K562 (cell line): ENCODE data around the gene ALDH3A2. TPM values are rescaled to one million over a fixed set of nuclear protein-coding genes. Genes with fewer than 3 reads are reported as not detected.

Experiments used
- ATAC-seq: fragments of 200-7000 bp; cut with Tn5 transposase; 3 replicates; pipeline ENCODE4 v1.9.1; 2020; ENCODE audit warnings: moderate library complexity
- BruUV-seq: library from RNA; stranded (reverse); fragments of 400-500 nt; replicated peaks from 2 replicates; lab custom pipeline; 2021; lab: Mats Ljungman, UMichigan
- CTCF ChIA-PET: fragments of 300-600 bp; formaldehyde crosslinking; extraction: SDS; loops from one replicate; lab custom pipeline; 2021; ENCODE audit warnings: low intra/inter-chr PET ratio; lab: Yijun Ruan, JAX
- POLR2A ChIA-PET: fragments of 300-600, 350-650 bp; sonication (Branson Sonifier 250); formaldehyde crosslinking; extraction: SDS; loops from one replicate; lab custom pipeline; 2021; ENCODE audit warnings: antibody characterized with exemption, inconsistent platforms; lab: Yijun Ruan, JAX
- DNase-seq, 4 experiments: peaks; one replicate each; pipeline versions ENCODE4 v3.0.0 to v3.0.0-alpha.2; 2011 to 2018; ENCODE audit warnings: low spot score in 3 of 4, mixed read lengths in 3 of 4; ENCODE audit errors: extremely low read depth in 1 of 4
- FAIRE-seq: peaks from 2 replicates; lab custom pipeline; 2011; peaks lifted over from hg19 to GRCh38; lab: Jason Lieb, UNC
- H2AFZ ChIP-seq: 2 replicates; pipeline ENCODE4 v1.6.0; 2011; ENCODE audit warnings: low read depth, low read length, control low read depth, inconsistent platforms
- H3K27ac ChIP-seq: fragments of 200-600 bp; 3 replicates; pipeline ENCODE4 v1.8.0; 2011; ENCODE audit warnings: low read depth, mild to moderate bottlenecking, control low read depth, inconsistent platforms, low read length, moderate library complexity, mixed read lengths; ENCODE audit errors: extremely low read depth
- H3K27me3 ChIP-seq, 2 experiments: fragments of 300-600 bp in 1 of 2; 2 replicates in 1 of 2; 3 replicates in 1 of 2; pipeline versions ENCODE4 v1.6.0 to v1.8.0; 2011; ENCODE audit warnings: inconsistent platforms in 2 of 2, low read length in 2 of 2, mild to moderate bottlenecking in 1 of 2, mixed read lengths in 1 of 2, moderate library complexity in 1 of 2; ENCODE audit not compliant: control insufficient read depth in 2 of 2, insufficient read depth in 2 of 2
- H3K36me3 ChIP-seq: fragments of 300-600 bp; 3 replicates; pipeline ENCODE4 v1.8.0; 2011; ENCODE audit warnings: mild to moderate bottlenecking, low read length, inconsistent platforms; ENCODE audit not compliant: control insufficient read depth, insufficient read depth
- H3K4me1 ChIP-seq, 2 experiments: fragments of 200-600 bp in 1 of 2; replicated peaks in 1 of 2; 2 replicates in 1 of 2; 3 replicates in 1 of 2; pipeline versions ENCODE4 v1.5.1 to v1.8.0; 2011; ENCODE audit warnings: inconsistent platforms in 2 of 2, low read length in 2 of 2, mild to moderate bottlenecking in 1 of 2, mixed read lengths in 1 of 2, moderate library complexity in 1 of 2; ENCODE audit not compliant: control insufficient read depth in 2 of 2, insufficient read depth in 2 of 2
- H3K4me2 ChIP-seq: 2 replicates; pipeline ENCODE4 v1.6.1; 2011; ENCODE audit warnings: low read length, control low read depth, inconsistent platforms, mixed read lengths; ENCODE audit not compliant: insufficient read depth
- H3K4me3 ChIP-seq: fragments of 200-600 bp; sonication (generic), shearing (Covaris generic); 2 replicates; pipeline ENCODE4 v1.5.1; 2016; ENCODE audit warnings: control low read depth, inconsistent platforms
- H3K79me2 ChIP-seq: fragments of 200-600 bp; 3 replicates; pipeline ENCODE4 v1.8.0; 2011; ENCODE audit warnings: low read length, inconsistent platforms; ENCODE audit not compliant: control insufficient read depth, insufficient read depth
- H3K9ac ChIP-seq, 2 experiments: 2 replicates each; pipeline versions ENCODE4 v1.6.0 to v1.6.1; 2011; ENCODE audit warnings: low read depth in 2 of 2, low read length in 2 of 2, control low read depth in 1 of 2, inconsistent platforms in 1 of 2, mild to moderate bottlenecking in 1 of 2, mixed read lengths in 1 of 2; ENCODE audit not compliant: insufficient read depth in 1 of 2
- H3K9me1 ChIP-seq: one replicate; pipeline ENCODE4 v1.6.0; 2011; ENCODE audit warnings: inconsistent platforms, mild to moderate bottlenecking, low read length, moderate library complexity; ENCODE audit not compliant: control insufficient read depth, insufficient read depth
- H3K9me3 ChIP-seq: replicated peaks from 2 replicates; pipeline ENCODE4 v1.5.1; 2011; ENCODE audit warnings: low read depth, low read length, inconsistent platforms; ENCODE audit not compliant: control insufficient read depth, insufficient read depth
- H4K20me1 ChIP-seq: replicated peaks from 2 replicates; pipeline ENCODE4 v1.6.1; 2011; ENCODE audit warnings: low read length, inconsistent platforms, mixed read lengths; ENCODE audit not compliant: control insufficient read depth, insufficient read depth
- ATF3 ChIP-seq, 2 experiments: fragments of 450-650 bp in 1 of 2; sonication (generic) in 1 of 2; formaldehyde crosslinking in 1 of 2; IDR thresholded peaks in 1 of 2; conservative IDR thresholded peaks in 1 of 2; 2 replicates each; pipeline versions ENCODE4 v1.6.1 to v1.8.1; 2016 to 2023; ENCODE audit warnings: mild to moderate bottlenecking in 2 of 2, moderate library complexity in 2 of 2, inconsistent platforms in 1 of 2, missing genetic modification reagents in 1 of 2
- BCL6 ChIP-seq: fragments of 250-450 bp; sonication (Bioruptor Pico); IDR thresholded peaks from 2 replicates; pipeline ENCODE4 v1.4.0; 2020
- DMBX1 ChIP-seq: fragments of 250-450 bp; sonication (Bioruptor Pico); IDR thresholded peaks from 2 replicates; pipeline ENCODE4 v1.8.0; 2022; ENCODE audit warnings: inconsistent platforms, mild to moderate bottlenecking, moderate library complexity, borderline replicate concordance
- FOXJ2 ChIP-seq: fragments of 200-800 bp; sonication (Bioruptor generic); IDR thresholded peaks from 2 replicates; pipeline ENCODE4 v1.6.1; 2016; ENCODE audit warnings: missing genetic modification characterization, missing compliant biosample characterization
- GTF2A2 ChIP-seq: IDR thresholded peaks from 2 replicates; pipeline ENCODE4 v1.6.1; 2016; ENCODE audit warnings: mild to moderate bottlenecking, missing genetic modification characterization, missing compliant biosample characterization
- MAZ ChIP-seq, 2 experiments: fragments of 450-650 bp in 1 of 2; sonication (generic) in 1 of 2; formaldehyde crosslinking; IDR thresholded peaks in 1 of 2; conservative IDR thresholded peaks in 1 of 2; 2 replicates each; pipeline versions ENCODE4 v1.4.0 to v1.5.0; 2020; ENCODE audit warnings: mild to moderate bottlenecking in 1 of 2, missing genetic modification reagents in 1 of 2
- NR1H2 ChIP-seq: sonication (generic); formaldehyde crosslinking; IDR thresholded peaks from 2 replicates; pipeline ENCODE4 v1.4.0; 2020; ENCODE audit warnings: mild to moderate bottlenecking, missing genetic modification reagents
- NR2F6 ChIP-seq: fragments of 450-650 bp; formaldehyde crosslinking; IDR thresholded peaks from 2 replicates; pipeline ENCODE4 v1.4.0; 2020; ENCODE audit warnings: mild to moderate bottlenecking
- OTX1 ChIP-seq: fragments of 450-650 bp; formaldehyde crosslinking; IDR thresholded peaks from 2 replicates; pipeline ENCODE4 v1.4.0; 2022; ENCODE audit warnings: mild to moderate bottlenecking
- POLR3G ChIP-seq: IDR thresholded peaks from 2 replicates; pipeline ENCODE4 v1.6.1; 2011; ENCODE audit not compliant: insufficient read length, insufficient replicate concordance; ENCODE audit errors: extremely low read depth
- PURB ChIP-seq: sonication (generic); formaldehyde crosslinking; IDR thresholded peaks from 2 replicates; pipeline ENCODE4 v1.9.0; 2021; ENCODE audit warnings: low read depth, mild to moderate bottlenecking, missing genetic modification reagents
- RFX1 ChIP-seq: fragments of 450-650 bp; IDR thresholded peaks from 2 replicates; pipeline ENCODE4 v1.6.1; 2016; ENCODE audit warnings: mild to moderate bottlenecking, moderate library complexity
- STAG1 ChIP-seq: sonication (generic); formaldehyde crosslinking; IDR thresholded peaks from 2 replicates; pipeline ENCODE4 v1.5.0; 2020; ENCODE audit warnings: missing genetic modification reagents, borderline replicate concordance
- ZC3H4 ChIP-seq: sonication (generic); formaldehyde crosslinking; IDR thresholded peaks from 2 replicates; pipeline ENCODE4 v1.9.0; 2021; ENCODE audit warnings: missing genetic modification reagents, borderline replicate concordance
- ZFP30 ChIP-seq: fragments of 250-450 bp; sonication (Bioruptor Pico); IDR thresholded peaks from 2 replicates; pipeline ENCODE4 v1.8.0; 2022; ENCODE audit warnings: moderate library complexity, mild to moderate bottlenecking, inconsistent platforms, borderline replicate concordance
- ZNF143 ChIP-seq: sonication (generic); formaldehyde crosslinking; IDR thresholded peaks from 2 replicates; pipeline ENCODE4 v1.9.0; 2022; ENCODE audit warnings: mild to moderate bottlenecking, missing genetic modification reagents
- ZNF830 ChIP-seq: fragments of 250-450 bp; sonication (Bioruptor Pico); IDR thresholded peaks from 2 replicates; pipeline ENCODE4 v1.5.0; 2021; ENCODE audit warnings: mild to moderate bottlenecking
- WGBS: fragments of 100-300 bp; shearing (Covaris generic); methylation state at CpG from one replicate; pipeline ENCODE4 v1.1.6; 2016; ENCODE audit warnings: low coverage, mixed read lengths; ENCODE audit not compliant: insufficient coverage; ENCODE audit errors: missing lambda C conversion rate; 5-methylcytosine and 5-hydroxymethylcytosine counted together
- in situ Hi-C: fragments of 300-500 bp; cut with MboI; formaldehyde crosslinking; loops from 4 replicates; pipeline ENCODE4 v1.15.0; 2018; ENCODE audit warnings: inconsistent platforms, mixed read lengths
- intact Hi-C: fragments of 100-400 bp; cut with micrococcal nuclease; formaldehyde crosslinking; loops from 2 replicates; pipeline ENCODE4 v1.14.2; 2022
- polyA plus RNA-seq, 8 experiments: library from polyadenylated mRNA; depleted of rRNA in 4 of 8; stranded (reverse) in 5 of 8; unstranded in 3 of 8; fragments of >200 nt; fragmentation: Nextera tagmentation in 2 of 8; fragmentation: Illumina TruSeq in 1 of 8; extraction: Ambion mirVana in 2 of 8; extraction: Trizol in 1 of 8; gene quantifications; 2 replicates each; pipeline versions ENCODE4 v1.2.1 to v1.2.3, GENCODE V29; 2011 to 2014; ENCODE audit warnings: inconsistent platforms in 1 of 8, missing spikeins in 1 of 8
- total RNA-seq, 7 experiments: library from RNA; depleted of rRNA in 6 of 7; stranded (reverse); fragments of >200 nt in 6 of 7; fragmentation: Illumina TruSeq in 2 of 7; extraction: Trizol in 2 of 7; gene quantifications; 2 replicates each; pipeline versions ENCODE4 v1.2.1 to v1.2.3, GENCODE V29; 2011 to 2021; ENCODE audit warnings: low replicate concordance in 1 of 7

Gene ALDH3A2
- total and polyA plus RNA-seq, 9 of the 15 experiments (the other 6 are each of a cell fraction or from before 2014, with no cell fraction given), result 0.01 to 0.78 (median 0.12) TPM; not detected in 5

GRCh38 chr17:19705771-19706770, 57.5 kb downstream of the ALDH3A2 start:
- no peak overlapping the region for H3K9ac ChIP-seq
- ATAC-seq (no peak), FAIRE-seq (no peak), DNase-seq (peak in 2 of 4 experiments; percentile 1)
- CTCF ChIA-PET, result no interaction called here
- no peak overlapping the region for H2AFZ ChIP-seq
- H3K4me3 ChIP-seq, result no peak overlapping the region
- intact Hi-C loops, result no loop called here
- H4K20me1 ChIP-seq, result no peaks in the 10 kb centered on the region; the same call in 1 of the 2 replicates
- WGBS, result 2% methylated on average over 7 of the region's 22 CpGs
- peaks cover 0 to 13% of the 10 kb centered on the region in 2 experiments; a peak in 1 of 5 replicates for H3K27me3 ChIP-seq
- H3K36me3 ChIP-seq, result no peaks in the 10 kb centered on the region
- H3K9me1 ChIP-seq, result no peaks in the 10 kb centered on the region
- 0 out of 5 replicates have a peak, but pooled peaks cover 0 to 3% of the 10 kb centered on the region in 2 experiments for H3K4me1 ChIP-seq
- H3K9me3 ChIP-seq, result no peaks in the 10 kb centered on the region
- in situ Hi-C loops, result no loop called here
- H3K27ac ChIP-seq, result no peak overlapping the region
- no peaks in the 10 kb centered on the region for H3K79me2 ChIP-seq
- no peak for TF ChIP-seq ZFP30 (CRISPR knock-in tag)
- TF ChIP-seq NR1H2, result no peak
- no peak for TF ChIP-seq ZC3H4 (CRISPR knock-in tag)
- no peak for TF ChIP-seq PURB (CRISPR knock-in tag)
- no peak for TF ChIP-seq ZNF830 (CRISPR knock-in tag)
- TF ChIP-seq ATF3 (IDR thresholded peaks at IDR 0.05), result no peak
- TF ChIP-seq ATF3 (CRISPR knock-in tag; conservative IDR thresholded peaks at IDR 0.05), result no peak
- TF ChIP-seq BCL6 (CRISPR knock-in tag), result no peak
- TF ChIP-seq NR2F6, result no peak
- TF ChIP-seq POLR3G, result no peak
- no peak for TF ChIP-seq GTF2A2 (tag)
- TF ChIP-seq FOXJ2 (tag), result no peak
- no peak for TF ChIP-seq DMBX1 (CRISPR knock-in tag)
- TF ChIP-seq RFX1, result no peak
- TF ChIP-seq STAG1, result no peak
- no peak for TF ChIP-seq ZNF143
- no peak for TF ChIP-seq MAZ (CRISPR knock-in tag; conservative IDR thresholded peaks at IDR 0.05 in 1 of 2, IDR thresholded peaks at IDR 0.05 in 1 of 2)
- no peak for TF ChIP-seq OTX1 (CRISPR knock-in tag)
- BruUV-seq, result no TSS peak
- POLR2A ChIA-PET, result interaction anchor here (0.7 kb wide), 1 partner anchor 206 kb away, joined by 3 read pairs; no protein-coding TSS in a partner anchor
- H3K4me2 ChIP-seq, result no peak overlapping the region
